Keratinocyte (primary cell): ENCODE measurements around the gene PTPRT. TPM values are rescaled to one million over a fixed set of nuclear protein-coding genes. Genes with fewer than 3 reads are reported as not detected.

ENCODE experiments used
- DNase-seq: peaks from one replicate; pipeline ENCODE4 v3.0.0-alpha.2; 2011; ENCODE audit warnings: low read depth, missing footprints, low spot score
- FAIRE-seq: peaks from 2 replicates; lab custom pipeline; 2011; peaks lifted over from hg19 to GRCh38; lab: Jason Lieb, UNC
- H2AFZ ChIP-seq: 2 replicates; pipeline ENCODE4 v1.6.0; 2012; ENCODE audit warnings: low read length, control low read depth, inconsistent platforms; ENCODE audit not compliant: control insufficient read depth
- H3K27ac ChIP-seq: 2 replicates; pipeline ENCODE4 v1.5.1; 2011; ENCODE audit warnings: low read length; ENCODE audit not compliant: control insufficient read depth, insufficient read depth
- H3K27me3 ChIP-seq: 3 replicates; pipeline ENCODE4 v1.6.0; 2011; ENCODE audit warnings: low read length; ENCODE audit not compliant: control insufficient read depth, insufficient read depth; ENCODE audit errors: extremely low read depth
- H3K36me3 ChIP-seq, 2 experiments: 2 replicates in 1 of 2; 3 replicates in 1 of 2; pipeline ENCODE4 v1.5.1; 2011; ENCODE audit warnings: low read length in 2 of 2, mild to moderate bottlenecking in 1 of 2; ENCODE audit not compliant: control insufficient read depth in 2 of 2, insufficient read depth in 2 of 2; ENCODE audit errors: extremely low read depth in 1 of 2
- H3K4me1 ChIP-seq: 3 replicates; pipeline ENCODE4 v1.5.1; 2011; ENCODE audit warnings: low read length; ENCODE audit not compliant: control insufficient read depth, insufficient read depth; ENCODE audit errors: extremely low read depth
- H3K4me2 ChIP-seq: 3 replicates; pipeline ENCODE4 v1.6.0; 2011; ENCODE audit warnings: low read depth, low read length; ENCODE audit not compliant: control insufficient read depth, insufficient read depth; ENCODE audit errors: extremely low read depth
- H3K4me3 ChIP-seq, 3 experiments: fragments of 200-600 bp in 1 of 3; sonication (generic) in 1 of 3; 2 replicates in 2 of 3; 3 replicates in 1 of 3; pipeline ENCODE4 v1.5.1; 2011 to 2016; ENCODE audit warnings: low read length in 3 of 3, mild to moderate bottlenecking in 3 of 3, control low read depth in 2 of 3, inconsistent platforms in 1 of 3, low read depth in 1 of 3, mixed read lengths in 1 of 3, mixed run types in 1 of 3, moderate library complexity in 1 of 3; ENCODE audit not compliant: control insufficient read depth in 2 of 3, insufficient read depth in 2 of 3; ENCODE audit errors: extremely low read depth in 1 of 3
- H3K79me2 ChIP-seq: 2 replicates; pipeline ENCODE4 v1.6.0; 2012; ENCODE audit warnings: low read length; ENCODE audit not compliant: control insufficient read depth, insufficient read depth
- H3K9ac ChIP-seq: 3 replicates; pipeline ENCODE4 v1.6.0; 2011; ENCODE audit warnings: low read length; ENCODE audit not compliant: control insufficient read depth, insufficient read depth; ENCODE audit errors: extremely low read depth
- H3K9me1 ChIP-seq: 3 replicates; pipeline ENCODE4 v1.6.0; 2011; ENCODE audit warnings: low read length; ENCODE audit not compliant: control insufficient read depth, insufficient read depth; ENCODE audit errors: extremely low read depth
- H3K9me3 ChIP-seq: 2 replicates; pipeline ENCODE4 v1.5.1; 2012; ENCODE audit warnings: low read depth, low read length; ENCODE audit not compliant: control insufficient read depth
- H4K20me1 ChIP-seq: 3 replicates; pipeline ENCODE4 v1.6.0; 2011; ENCODE audit warnings: low read length; ENCODE audit not compliant: control insufficient read depth, insufficient read depth; ENCODE audit errors: extremely low read depth
- EZH2 ChIP-seq: IDR thresholded peaks from one replicate; pipeline ENCODE4 v1.6.1; 2012; ENCODE audit warnings: inconsistent platforms, mild to moderate bottlenecking, low read length, moderate library complexity
- dilution Hi-C: fragments of 300-500 bp; cut with MboI; formaldehyde crosslinking; loops from one replicate; pipeline ENCODE4 v1.7.0; 2020; ENCODE audit warnings: low sequenced_read_pairs; ENCODE audit not compliant: extremely low pct_ligation_motif_present
- polyA plus RNA-seq, 5 experiments: library from polyadenylated mRNA; depleted of rRNA in 3 of 5; stranded (reverse) in 3 of 5; stranded (forward) in 1 of 5; unstranded in 1 of 5; fragments of >200 nt; gene quantifications; 1 replicate in 1 of 5; 2 replicates in 3 of 5; 3 replicates in 1 of 5; pipeline versions ENCODE4 v1.2.1 to v1.2.3, GENCODE V29; 2011 to 2012; ENCODE audit warnings: missing spikeins in 2 of 5, low read depth in 1 of 5, low replicate concordance in 1 of 5
- TF ChIP-seq, protein P1 (sequence below), 3 experiments: IDR thresholded peaks in 1 of 3; conservative IDR thresholded peaks in 1 of 3; optimal IDR thresholded peaks in 1 of 3; 2 replicates in 2 of 3; 3 replicates in 1 of 3; pipeline versions ENCODE3 to v1.5.1; 2011; ENCODE audit warnings: low read length in 3 of 3, mild to moderate bottlenecking in 3 of 3, moderate library complexity in 2 of 3, control low read depth in 1 of 3, inconsistent platforms in 1 of 3; ENCODE audit not compliant: insufficient read depth in 2 of 3; ENCODE audit errors: extremely low read depth in 1 of 3

Gene PTPRT
- polyA plus RNA-seq, 1 donor (not counting 4 experiments of a cell fraction or from before 2014, with no cell fraction given): not detected

DNA sequence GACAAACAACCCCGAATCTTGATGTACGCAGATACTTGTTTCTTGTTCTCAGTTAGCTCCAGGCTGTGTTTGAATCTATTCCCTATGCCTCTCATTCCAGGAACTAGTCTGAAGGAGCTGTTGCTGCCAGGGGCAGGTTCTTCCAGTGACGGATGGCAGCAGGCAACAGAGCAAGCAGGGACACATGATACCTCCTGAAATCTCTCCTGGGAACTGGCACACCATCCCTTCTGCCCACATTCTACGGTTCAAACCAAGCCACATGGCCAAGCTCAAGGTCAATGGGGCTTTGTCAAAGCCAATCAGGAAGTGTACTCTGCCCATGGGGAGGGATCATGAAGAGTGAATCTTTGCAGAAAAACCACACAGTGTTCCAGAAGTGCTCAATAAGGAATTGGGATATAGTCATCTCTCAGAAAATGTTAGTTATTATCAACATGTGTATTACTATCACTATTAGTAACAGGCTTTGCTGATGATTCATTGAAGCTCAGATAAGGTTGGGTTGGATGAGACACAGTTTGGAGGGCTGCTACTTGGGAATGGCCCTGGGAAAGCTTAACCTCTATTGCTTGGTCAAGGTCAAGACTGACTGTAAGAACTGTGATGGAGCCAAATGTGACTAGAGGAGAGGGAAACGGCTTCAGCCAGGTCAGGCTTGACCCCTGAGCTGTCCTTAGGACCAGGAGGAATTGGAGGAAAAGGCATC lies 454.9 kb downstream of the PTPRT start:
- H3K4me2 ChIP-seq: no peak overlapping the region
- no peaks in the 10 kb centered on the region for H3K9me1 ChIP-seq
- TF ChIP-seq, protein P1, sequence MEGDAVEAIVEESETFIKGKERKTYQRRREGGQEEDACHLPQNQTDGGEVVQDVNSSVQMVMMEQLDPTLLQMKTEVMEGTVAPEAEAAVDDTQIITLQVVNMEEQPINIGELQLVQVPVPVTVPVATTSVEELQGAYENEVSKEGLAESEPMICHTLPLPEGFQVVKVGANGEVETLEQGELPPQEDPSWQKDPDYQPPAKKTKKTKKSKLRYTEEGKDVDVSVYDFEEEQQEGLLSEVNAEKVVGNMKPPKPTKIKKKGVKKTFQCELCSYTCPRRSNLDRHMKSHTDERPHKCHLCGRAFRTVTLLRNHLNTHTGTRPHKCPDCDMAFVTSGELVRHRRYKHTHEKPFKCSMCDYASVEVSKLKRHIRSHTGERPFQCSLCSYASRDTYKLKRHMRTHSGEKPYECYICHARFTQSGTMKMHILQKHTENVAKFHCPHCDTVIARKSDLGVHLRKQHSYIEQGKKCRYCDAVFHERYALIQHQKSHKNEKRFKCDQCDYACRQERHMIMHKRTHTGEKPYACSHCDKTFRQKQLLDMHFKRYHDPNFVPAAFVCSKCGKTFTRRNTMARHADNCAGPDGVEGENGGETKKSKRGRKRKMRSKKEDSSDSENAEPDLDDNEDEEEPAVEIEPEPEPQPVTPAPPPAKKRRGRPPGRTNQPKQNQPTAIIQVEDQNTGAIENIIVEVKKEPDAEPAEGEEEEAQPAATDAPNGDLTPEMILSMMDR (optimal IDR thresholded peaks at IDR 0.05 in 1 of 3, IDR thresholded peaks at IDR 0.05 in 1 of 3, conservative IDR thresholded peaks at IDR 0.05 in 1 of 3; ENCODE audit: extremely low read depth in 1 of 3, insufficient read depth in 2 of 3, low read length in 3 of 3): no peak
- TF ChIP-seq EZH2: no peak
- no peak overlapping the region for H3K9ac ChIP-seq
- no peak overlapping the region for H3K27ac ChIP-seq
- H3K36me3 ChIP-seq: no peaks in the 10 kb centered on the region
- no peaks in the 10 kb centered on the region for H3K79me2 ChIP-seq
- no peaks in the 10 kb centered on the region for H3K27me3 ChIP-seq
- H4K20me1 ChIP-seq: no peaks in the 10 kb centered on the region
- H2AFZ ChIP-seq: no peak overlapping the region
- no peaks in the 10 kb centered on the region for H3K4me1 ChIP-seq
- FAIRE-seq: no peak
- H3K4me3 ChIP-seq: no peak overlapping the region
- dilution Hi-C loops: no loop called here
- DNase-seq: no peak
- H3K9me3 ChIP-seq: peaks cover 1% of the 10 kb centered on the region

DNA sequence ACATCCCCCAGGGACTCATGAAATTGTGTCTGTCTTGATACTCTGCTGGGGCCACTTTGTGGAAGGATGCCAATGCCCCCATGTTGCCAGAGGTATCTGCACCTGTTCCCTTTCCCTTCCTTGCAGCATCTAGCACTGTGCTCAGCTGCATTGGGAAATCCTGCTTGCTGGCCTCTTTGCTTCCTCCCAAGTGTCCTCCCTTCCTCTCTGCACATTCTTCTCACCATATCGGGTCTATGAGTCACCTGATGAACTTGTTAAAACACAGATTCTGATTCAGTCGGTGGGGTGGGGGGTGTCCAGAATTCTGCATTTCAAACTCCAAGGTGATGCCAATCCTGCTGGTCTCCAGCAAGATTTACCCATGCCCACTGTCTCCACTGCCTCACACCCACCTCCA lies 467.8 kb downstream of the PTPRT start:
- Histone ChIP-seq H3K4me3 (no peak overlapping the region), H3K79me2 (no peaks in the 10 kb centered on the region), H3K4me1 (no peaks in the 10 kb centered on the region), H3K9ac (no peak overlapping the region), H2AFZ (no peak overlapping the region), H3K9me1 (no peaks in the 10 kb centered on the region), H3K27me3 (no peaks in the 10 kb centered on the region), H3K9me3 (no peaks in the 10 kb centered on the region), H3K27ac (no peak overlapping the region), H3K36me3 (no peaks in the 10 kb centered on the region), H3K4me2 (no peak overlapping the region), H4K20me1 (no peaks in the 10 kb centered on the region)
- dilution Hi-C loops: no loop called here
- TF ChIP-seq, protein P1 (optimal IDR thresholded peaks at IDR 0.05 in 1 of 3, IDR thresholded peaks at IDR 0.05 in 1 of 3, conservative IDR thresholded peaks at IDR 0.05 in 1 of 3; ENCODE audit: extremely low read depth in 1 of 3, insufficient read depth in 2 of 3, low read length in 3 of 3): no peak
- TF ChIP-seq EZH2: no peak
- FAIRE-seq: no peak
- DNase-seq: no peak
